Heart left ventricle (tissue), 13 donors: Measurements from ENCODE around the gene CELSR3.

ENCODE experiments used
- CTCF ChIP-seq, 12 donors: fragments of 200-600 bp; sonication (generic) in 4 of 12; IDR thresholded peaks; one replicate each; pipeline versions ENCODE4 v1.5.0 to v1.8.0; 2018 to 2022; ENCODE audit warnings: antibody characterized with exemption in 12 of 12, mild to moderate bottlenecking in 5 of 12
- POLR2A ChIP-seq, 2 donors: fragments of 450-650 bp; IDR thresholded peaks; one replicate each; pipeline ENCODE4 v1.6.1; 2017; ENCODE audit warnings: antibody characterized with exemption in 2 of 2, mild to moderate bottlenecking in 2 of 2, moderate library complexity in 2 of 2
- donor health status: ischemic (EF 13 %, LVEDD 7.1; RV severe dilation, severe dysfunction).
- donor health status: DM: no; HTN: yes; CAD: no.
- donor health status: DM: no; HTN: no; CAD: no.
- donor health status: ischemic (EF 25% LVEDD 6.9; RV normal size, moderate dysfunction).
- donor health status: ischemic (EF 25% LVEDD 5.7; RV mildly dilated, moderate dysfunction).
- donor health status: ischemic (EF 35%, LVEDD 5.7; RV mildly dilated, moderate dysfunction).
- donor health status: nonischemic (EF 11% LVEDD 7.7; RV severe dilation, severe dysfunction).
- donor health status: DM: yes; HTN: yes; CAD: no.
- donor health status: PGD.
- donor health status: ischemic (EF 29% LVEDD 5.4; RV normal size, mild dysfunction).
- donor health status: nonischemic (EF 23%, LVEDD 6.1; RV moderate dilation, normal function).

GRCh38 chr3:48629894-48630293, 32.8 kb downstream of the CELSR3 start:
- TF ChIP-seq POLR2A (IDR thresholded peaks at IDR 0.05) (no peak), CTCF (IDR thresholded peaks at IDR 0.05) (no peak)
